Liver (tissue), 3 donors: ENCODE measurements around the gene GABRB1.

ENCODE experiments used
- CTCF ChIP-seq: fragments of 150-350 bp; IDR thresholded peaks from 2 replicates; pipeline ENCODE4 v1.5.1; 2017; ENCODE audit warnings: improper control_type of control experiment, low read depth, low read length; ENCODE audit not compliant: missing input control
- EGR1 ChIP-seq, 2 donors: IDR thresholded peaks; 2 replicates each; pipeline ENCODE4 v1.6.1; 2016 to 2018; ENCODE audit warnings: antibody characterized with exemption in 2 of 2, low read depth in 2 of 2
- FOXA1 ChIP-seq: IDR thresholded peaks from 2 replicates; pipeline ENCODE4 v1.6.1; 2016; ENCODE audit warnings: antibody characterized with exemption
- GABPA ChIP-seq, 2 donors: IDR thresholded peaks in 1 of 2; conservative IDR thresholded peaks in 1 of 2; 2 replicates each; pipeline ENCODE4 v1.6.1; 2016; ENCODE audit warnings: antibody characterized with exemption in 2 of 2, mild to moderate bottlenecking in 1 of 2, moderate library complexity in 1 of 2
- JUND ChIP-seq, 2 donors: IDR thresholded peaks; 2 replicates each; pipeline ENCODE4 v1.6.1; 2016; ENCODE audit warnings: antibody characterized with exemption in 2 of 2
- MAX ChIP-seq: IDR thresholded peaks from 2 replicates; pipeline ENCODE4 v1.6.1; 2016; ENCODE audit warnings: antibody characterized with exemption
- RAD21 ChIP-seq, 2 donors: IDR thresholded peaks; 2 replicates each; pipeline ENCODE4 v1.6.1; 2016; ENCODE audit warnings: antibody characterized with exemption in 2 of 2, mild to moderate bottlenecking in 2 of 2
- RXRA ChIP-seq, 2 donors: IDR thresholded peaks; 2 replicates each; pipeline ENCODE4 v1.6.1; 2017 to 2018; ENCODE audit warnings: antibody characterized with exemption in 2 of 2, mild to moderate bottlenecking in 1 of 2
- SP1 ChIP-seq: IDR thresholded peaks from 2 replicates; pipeline ENCODE4 v1.6.1; 2018; ENCODE audit warnings: antibody characterized with exemption, mild to moderate bottlenecking
- TAF1 ChIP-seq: conservative IDR thresholded peaks from 2 replicates; pipeline ENCODE4 v1.6.1; 2016; ENCODE audit warnings: antibody characterized with exemption, mild to moderate bottlenecking
- TF ChIP-seq, protein P1 (sequence below): IDR thresholded peaks from 2 replicates; pipeline ENCODE4 v1.6.1; 2016; ENCODE audit warnings: antibody characterized with exemption
- TF ChIP-seq, protein P2 (sequence below): IDR thresholded peaks from 2 replicates; pipeline ENCODE4 v1.6.1; 2016; ENCODE audit warnings: antibody characterized with exemption
- TF ChIP-seq, protein P3 (sequence below): IDR thresholded peaks from 2 replicates; pipeline ENCODE4 v1.6.1; 2016; ENCODE audit warnings: antibody characterized with exemption, mild to moderate bottlenecking
- donor health status: healthy.
- donor health status: healthy.

DNA sequence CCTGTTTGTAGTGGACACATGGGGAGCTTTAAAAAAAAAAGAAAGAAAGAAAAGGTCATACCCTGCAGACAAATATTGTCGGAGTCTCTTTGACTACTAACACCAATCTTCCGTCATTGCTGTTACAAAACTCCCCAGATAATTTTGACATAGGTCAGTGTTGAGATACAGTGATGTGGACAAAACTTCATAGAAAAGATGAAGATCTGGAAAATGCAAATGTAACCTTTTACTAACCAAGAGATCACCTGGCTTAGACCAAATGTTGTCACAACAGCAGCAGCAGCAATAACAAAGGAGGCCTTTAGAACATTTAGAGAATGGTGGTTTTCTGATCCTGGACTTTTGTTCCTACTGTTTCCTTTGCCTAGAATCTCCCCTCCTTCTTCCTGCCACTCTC lies 440.2 kb downstream of the GABRB1 start:
- TF ChIP-seq CTCF (no peak), EGR1 (IDR thresholded peaks at IDR 0.05; ENCODE audit: low read depth in 2 of 2) (no peak), MAX (no peak), SP1 (no peak), GABPA (IDR thresholded peaks at IDR 0.05 in 1 of 2, conservative IDR thresholded peaks at IDR 0.05 in 1 of 2) (no peak), RXRA (IDR thresholded peaks at IDR 0.05) (no peak), RAD21 (IDR thresholded peaks at IDR 0.05) (no peak), TAF1 (no peak), FOXA1 (no peak), JUND (IDR thresholded peaks at IDR 0.05) (no peak)
- TF ChIP-seq, protein P1, sequence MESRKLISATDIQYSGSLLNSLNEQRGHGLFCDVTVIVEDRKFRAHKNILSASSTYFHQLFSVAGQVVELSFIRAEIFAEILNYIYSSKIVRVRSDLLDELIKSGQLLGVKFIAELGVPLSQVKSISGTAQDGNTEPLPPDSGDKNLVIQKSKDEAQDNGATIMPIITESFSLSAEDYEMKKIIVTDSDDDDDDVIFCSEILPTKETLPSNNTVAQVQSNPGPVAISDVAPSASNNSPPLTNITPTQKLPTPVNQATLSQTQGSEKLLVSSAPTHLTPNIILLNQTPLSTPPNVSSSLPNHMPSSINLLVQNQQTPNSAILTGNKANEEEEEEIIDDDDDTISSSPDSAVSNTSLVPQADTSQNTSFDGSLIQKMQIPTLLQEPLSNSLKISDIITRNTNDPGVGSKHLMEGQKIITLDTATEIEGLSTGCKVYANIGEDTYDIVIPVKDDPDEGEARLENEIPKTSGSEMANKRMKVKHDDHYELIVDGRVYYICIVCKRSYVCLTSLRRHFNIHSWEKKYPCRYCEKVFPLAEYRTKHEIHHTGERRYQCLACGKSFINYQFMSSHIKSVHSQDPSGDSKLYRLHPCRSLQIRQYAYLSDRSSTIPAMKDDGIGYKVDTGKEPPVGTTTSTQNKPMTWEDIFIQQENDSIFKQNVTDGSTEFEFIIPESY, result no peak
- TF ChIP-seq, protein P2, sequence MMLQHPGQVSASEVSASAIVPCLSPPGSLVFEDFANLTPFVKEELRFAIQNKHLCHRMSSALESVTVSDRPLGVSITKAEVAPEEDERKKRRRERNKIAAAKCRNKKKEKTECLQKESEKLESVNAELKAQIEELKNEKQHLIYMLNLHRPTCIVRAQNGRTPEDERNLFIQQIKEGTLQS, result no peak
- TF ChIP-seq, protein P3, sequence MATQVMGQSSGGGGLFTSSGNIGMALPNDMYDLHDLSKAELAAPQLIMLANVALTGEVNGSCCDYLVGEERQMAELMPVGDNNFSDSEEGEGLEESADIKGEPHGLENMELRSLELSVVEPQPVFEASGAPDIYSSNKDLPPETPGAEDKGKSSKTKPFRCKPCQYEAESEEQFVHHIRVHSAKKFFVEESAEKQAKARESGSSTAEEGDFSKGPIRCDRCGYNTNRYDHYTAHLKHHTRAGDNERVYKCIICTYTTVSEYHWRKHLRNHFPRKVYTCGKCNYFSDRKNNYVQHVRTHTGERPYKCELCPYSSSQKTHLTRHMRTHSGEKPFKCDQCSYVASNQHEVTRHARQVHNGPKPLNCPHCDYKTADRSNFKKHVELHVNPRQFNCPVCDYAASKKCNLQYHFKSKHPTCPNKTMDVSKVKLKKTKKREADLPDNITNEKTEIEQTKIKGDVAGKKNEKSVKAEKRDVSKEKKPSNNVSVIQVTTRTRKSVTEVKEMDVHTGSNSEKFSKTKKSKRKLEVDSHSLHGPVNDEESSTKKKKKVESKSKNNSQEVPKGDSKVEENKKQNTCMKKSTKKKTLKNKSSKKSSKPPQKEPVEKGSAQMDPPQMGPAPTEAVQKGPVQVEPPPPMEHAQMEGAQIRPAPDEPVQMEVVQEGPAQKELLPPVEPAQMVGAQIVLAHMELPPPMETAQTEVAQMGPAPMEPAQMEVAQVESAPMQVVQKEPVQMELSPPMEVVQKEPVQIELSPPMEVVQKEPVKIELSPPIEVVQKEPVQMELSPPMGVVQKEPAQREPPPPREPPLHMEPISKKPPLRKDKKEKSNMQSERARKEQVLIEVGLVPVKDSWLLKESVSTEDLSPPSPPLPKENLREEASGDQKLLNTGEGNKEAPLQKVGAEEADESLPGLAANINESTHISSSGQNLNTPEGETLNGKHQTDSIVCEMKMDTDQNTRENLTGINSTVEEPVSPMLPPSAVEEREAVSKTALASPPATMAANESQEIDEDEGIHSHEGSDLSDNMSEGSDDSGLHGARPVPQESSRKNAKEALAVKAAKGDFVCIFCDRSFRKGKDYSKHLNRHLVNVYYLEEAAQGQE, result no peak
